Neural cell (in vitro differentiated cells): Measurements from ENCODE around the gene TENT4B.

ENCODE experiments used
- EP300 ChIP-seq: fragments of 450-650 bp; conservative IDR thresholded peaks from 2 replicates; pipeline ENCODE4 v1.6.1; 2014; ENCODE audit warnings: antibody characterized with exemption, mild to moderate bottlenecking, moderate library complexity; ENCODE audit not compliant: poor library complexity, severe bottlenecking
- POLR2AphosphoS5 ChIP-seq: IDR thresholded peaks from 2 replicates; pipeline ENCODE4 v1.6.1; 2012
- RAD21 ChIP-seq: fragments of 450-650 bp; conservative IDR thresholded peaks from 2 replicates; pipeline ENCODE4 v1.6.1; 2014; ENCODE audit warnings: antibody characterized with exemption, mild to moderate bottlenecking, moderate library complexity
- REST ChIP-seq: IDR thresholded peaks from 2 replicates; pipeline ENCODE4 v1.6.1; 2012; ENCODE audit warnings: borderline replicate concordance
- TAF1 ChIP-seq: IDR thresholded peaks from 2 replicates; pipeline ENCODE4 v1.6.1; 2012; ENCODE audit warnings: low read depth
- TF ChIP-seq, protein P1 (sequence below): fragments of 450-650 bp; IDR thresholded peaks from 2 replicates; pipeline ENCODE4 v1.5.1; 2014; ENCODE audit warnings: antibody characterized with exemption, mild to moderate bottlenecking, moderate library complexity; ENCODE audit not compliant: poor library complexity, severe bottlenecking

- TF ChIP-seq, protein P1, sequence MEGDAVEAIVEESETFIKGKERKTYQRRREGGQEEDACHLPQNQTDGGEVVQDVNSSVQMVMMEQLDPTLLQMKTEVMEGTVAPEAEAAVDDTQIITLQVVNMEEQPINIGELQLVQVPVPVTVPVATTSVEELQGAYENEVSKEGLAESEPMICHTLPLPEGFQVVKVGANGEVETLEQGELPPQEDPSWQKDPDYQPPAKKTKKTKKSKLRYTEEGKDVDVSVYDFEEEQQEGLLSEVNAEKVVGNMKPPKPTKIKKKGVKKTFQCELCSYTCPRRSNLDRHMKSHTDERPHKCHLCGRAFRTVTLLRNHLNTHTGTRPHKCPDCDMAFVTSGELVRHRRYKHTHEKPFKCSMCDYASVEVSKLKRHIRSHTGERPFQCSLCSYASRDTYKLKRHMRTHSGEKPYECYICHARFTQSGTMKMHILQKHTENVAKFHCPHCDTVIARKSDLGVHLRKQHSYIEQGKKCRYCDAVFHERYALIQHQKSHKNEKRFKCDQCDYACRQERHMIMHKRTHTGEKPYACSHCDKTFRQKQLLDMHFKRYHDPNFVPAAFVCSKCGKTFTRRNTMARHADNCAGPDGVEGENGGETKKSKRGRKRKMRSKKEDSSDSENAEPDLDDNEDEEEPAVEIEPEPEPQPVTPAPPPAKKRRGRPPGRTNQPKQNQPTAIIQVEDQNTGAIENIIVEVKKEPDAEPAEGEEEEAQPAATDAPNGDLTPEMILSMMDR: no peak
- TF ChIP-seq TAF1 (no peak), REST (no peak), POLR2AphosphoS5 (no peak), EP300 (no peak), RAD21 (no peak)
Observed at GRCh38 chr16:50259334-50260205, 106.5 kb downstream of the TENT4B start.
